Measurements from ENCODE around the gene REP15. TPM values are rescaled to one million over a fixed set of nuclear protein-coding genes. Genes with fewer than 3 reads are reported as not detected.
A peak's percentile ranks its signal among the peaks of the same experiment; 100 is the strongest.
"Not testable (repeated sequence)": the region's sequence is repeated elsewhere in the genome, so short reads cannot be mapped to it uniquely, and the experiment has no call there.

The REP15 gene
- total RNA-seq, 6 experiments from 2014 or later, result 2.1 to 2.9 (median 2.4) TPM

- no peak for DNase-seq
- H3K9me3 Mint-ChIP-seq, result no peaks in the 10 kb centered on the region
- H3K27me3 Mint-ChIP-seq (ENCODE audit: insufficient read depth), result no peaks in the 10 kb centered on the region; the same call in 1 of the 2 replicates
- no peak overlapping the region for H3K27ac Mint-ChIP-seq
- peaks cover 18% of the 10 kb centered on the region for H3K36me3 Mint-ChIP-seq (ENCODE audit: low read depth)
- TF ChIP-seq CTCF (IDR thresholded peaks at IDR 0.05), result no peak
- no peak overlapping the region for H3K4me3 Mint-ChIP-seq
- peaks cover 5% of the 10 kb centered on the region; the same call in 1 of the 2 replicates for H3K4me1 Mint-ChIP-seq (ENCODE audit: low read depth)
Measured at GRCh38 chr12:27730097-27730588, 33.9 kb downstream of the REP15 start.

- no peaks in the 10 kb centered on the region; the same call in 1 of the 2 replicates for H3K27me3 Mint-ChIP-seq (ENCODE audit: insufficient read depth)
- H3K4me1 Mint-ChIP-seq (ENCODE audit: low read depth), result peaks cover 5% of the 10 kb centered on the region; the same call in 1 of the 2 replicates
- no peak overlapping the region for H3K4me3 Mint-ChIP-seq
- no peak overlapping the region; the same call in 1 of the 2 replicates for H3K27ac Mint-ChIP-seq
- H3K36me3 Mint-ChIP-seq (ENCODE audit: low read depth), result peaks cover 10% of the 10 kb centered on the region; the same call in 1 of the 2 replicates
- peak; percentile 41; the same call in 1 of the 2 replicates for TF ChIP-seq CTCF (IDR thresholded peaks at IDR 0.05)
- H3K9me3 Mint-ChIP-seq, result no peaks in the 10 kb centered on the region
- no peak for DNase-seq
Measured at GRCh38 chr12:27732281-27732680, 36.0 kb downstream of the REP15 start.

- H3K4me1 Mint-ChIP-seq (ENCODE audit: low read depth), result peaks cover 5% of the 10 kb centered on the region; the same call in 1 of the 2 replicates
- no peaks in the 10 kb centered on the region for H3K9me3 Mint-ChIP-seq
- peaks cover 13% of the 10 kb centered on the region; the same call in 1 of the 2 replicates for H3K36me3 Mint-ChIP-seq (ENCODE audit: low read depth)
- no peak overlapping the region for H3K4me3 Mint-ChIP-seq
- peak; percentile 89 for TF ChIP-seq CTCF (IDR thresholded peaks at IDR 0.05)
- no peaks in the 10 kb centered on the region; the same call in 1 of the 2 replicates for H3K27me3 Mint-ChIP-seq (ENCODE audit: insufficient read depth)
- H3K27ac Mint-ChIP-seq, result no peak overlapping the region
- peak; percentile 30 for DNase-seq
Measured at GRCh38 chr12:27733052-27733656, 36.9 kb downstream of the REP15 start.

GRCh38 chr12:27733791-27734190, 37.5 kb downstream of the REP15 start:
- Mint-ChIP-seq H3K9me3 (no peaks in the 10 kb centered on the region), H3K4me3 (no peak overlapping the region), H3K4me1 (ENCODE audit: low read depth) (peaks cover 5% of the 10 kb centered on the region; the same call in 1 of the 2 replicates), H3K27me3 (ENCODE audit: insufficient read depth) (no peaks in the 10 kb centered on the region; the same call in 1 of the 2 replicates), H3K36me3 (ENCODE audit: low read depth) (peaks cover 13% of the 10 kb centered on the region; the same call in 1 of the 2 replicates), H3K27ac (no peak overlapping the region)
- no peak for TF ChIP-seq CTCF (IDR thresholded peaks at IDR 0.05)
- DNase-seq, result no peak

GRCh38 chr12:27734321-27734720, 38.1 kb downstream of the REP15 start:
- H3K4me3 Mint-ChIP-seq; H3K4me1 Mint-ChIP-seq (ENCODE audit: low read depth); H3K9me3 Mint-ChIP-seq; H3K27me3 Mint-ChIP-seq (ENCODE audit: insufficient read depth); DNase-seq; H3K27ac Mint-ChIP-seq: not testable (repeated sequence)
- peaks cover 13% of the 10 kb centered on the region; the same call in 1 of the 2 replicates for H3K36me3 Mint-ChIP-seq (ENCODE audit: low read depth)

GRCh38 chr12:27743601-27744000, 47.4 kb downstream of the REP15 start:
- Mint-ChIP-seq H3K4me3 (no peak overlapping the region), H3K27me3 (ENCODE audit: insufficient read depth) (no peaks in the 10 kb centered on the region; the same call in 1 of the 2 replicates), H3K4me1 (ENCODE audit: low read depth) (peaks cover 26% of the 10 kb centered on the region), H3K36me3 (ENCODE audit: low read depth) (peaks cover 37% of the 10 kb centered on the region), H3K27ac (no peak overlapping the region), H3K9me3 (0 out of 2 replicates have a peak, but pooled peaks cover 4% of the 10 kb centered on the region)
- no peak for TF ChIP-seq CTCF (IDR thresholded peaks at IDR 0.05)
- DNase-seq, result no peak

- H3K27me3 Mint-ChIP-seq (ENCODE audit: insufficient read depth); H3K27ac Mint-ChIP-seq; H3K4me3 Mint-ChIP-seq; DNase-seq; H3K9me3 Mint-ChIP-seq: not testable (repeated sequence)
- Mint-ChIP-seq H3K4me1 (ENCODE audit: low read depth) (peaks cover 30% of the 10 kb centered on the region), H3K36me3 (ENCODE audit: low read depth) (peaks cover 34% of the 10 kb centered on the region)
Measured at GRCh38 chr12:27745734-27746133, 49.5 kb downstream of the REP15 start.

All from HFFc6 (cell line).